IPS-18a (cell line): Measurements from ENCODE around the gene SNX32.

Experiments
- H3K27ac ChIP-seq: one replicate; pipeline ENCODE4 v1.5.1; 2013; ENCODE audit warnings: low read length
- H3K27me3 ChIP-seq: one replicate; pipeline ENCODE4 v1.6.1; 2013; ENCODE audit warnings: mild to moderate bottlenecking, low read length; ENCODE audit not compliant: control insufficient read depth, insufficient read depth
- H3K36me3 ChIP-seq: one replicate; pipeline ENCODE4 v1.6.1; 2013; ENCODE audit warnings: low read depth, low read length; ENCODE audit not compliant: control insufficient read depth
- H3K4me1 ChIP-seq: one replicate; pipeline ENCODE4 v1.6.1; 2013; ENCODE audit warnings: low read depth, low read length; ENCODE audit not compliant: control insufficient read depth
- H3K4me3 ChIP-seq: one replicate; pipeline ENCODE4 v1.5.1; 2013; ENCODE audit warnings: low read length
- H3K9ac ChIP-seq: one replicate; pipeline ENCODE4 v1.6.1; 2013; ENCODE audit warnings: mild to moderate bottlenecking, low read length, moderate library complexity
- H3K9me3 ChIP-seq: one replicate; pipeline ENCODE4 v1.6.1; 2013; ENCODE audit warnings: low read depth, low read length; ENCODE audit not compliant: control insufficient read depth

The SNX32 gene

GRCh38 chr11:65861165-65861505 is 27.4 kb downstream of the SNX32 start:
- H3K4me3 ChIP-seq, result peak overlapping the region; percentile 86
- H3K36me3 ChIP-seq, result peaks cover 28% of the 10 kb centered on the region
- H3K9me3 ChIP-seq, result no peaks in the 10 kb centered on the region
- H3K27me3 ChIP-seq, result no peaks in the 10 kb centered on the region
- H3K4me1 ChIP-seq, result peaks cover 2% of the 10 kb centered on the region
- peak overlapping the region; percentile 86 for H3K9ac ChIP-seq
- peak overlapping the region; percentile 8 for H3K27ac ChIP-seq

DNA sequence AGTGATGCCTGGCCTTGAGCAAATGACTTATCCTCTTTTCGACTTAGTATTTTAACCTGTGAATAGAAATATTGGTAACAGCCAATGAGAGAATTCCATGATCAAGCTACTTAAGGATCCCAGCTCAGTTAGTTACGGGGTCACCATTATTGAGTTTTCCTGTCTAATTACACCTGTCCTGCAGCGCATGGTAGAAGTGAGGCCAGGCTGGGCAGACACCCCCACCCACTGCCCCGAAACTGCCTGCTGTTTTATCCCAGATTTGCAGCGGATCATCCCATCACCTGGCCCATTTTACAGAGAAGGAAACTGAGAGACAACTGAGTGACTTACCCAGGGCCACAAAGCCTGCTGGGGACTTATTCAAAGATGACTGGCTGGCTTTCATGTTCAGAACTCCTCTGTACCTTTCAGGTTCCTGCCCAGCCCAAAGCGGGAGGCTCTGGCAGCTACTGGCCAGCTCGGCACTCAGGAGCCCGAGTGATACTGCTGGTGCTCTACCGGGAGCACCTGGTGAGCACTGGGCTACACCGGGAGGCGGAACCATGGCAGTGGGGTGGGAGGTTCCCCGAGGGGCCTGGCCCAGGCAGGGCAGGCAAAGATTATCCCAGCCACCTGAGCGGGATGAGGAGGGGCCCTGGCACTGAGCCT is 27.9 kb downstream of the SNX32 start:
- H3K4me1 ChIP-seq, result no peaks in the 10 kb centered on the region
- peak overlapping the region; percentile 86 for H3K9ac ChIP-seq
- H3K4me3 ChIP-seq, result peak overlapping the region; percentile 86
- H3K27me3 ChIP-seq, result no peaks in the 10 kb centered on the region
- no peak overlapping the region for H3K27ac ChIP-seq
- H3K36me3 ChIP-seq, result peaks cover 26% of the 10 kb centered on the region
- H3K9me3 ChIP-seq, result no peaks in the 10 kb centered on the region

DNA sequence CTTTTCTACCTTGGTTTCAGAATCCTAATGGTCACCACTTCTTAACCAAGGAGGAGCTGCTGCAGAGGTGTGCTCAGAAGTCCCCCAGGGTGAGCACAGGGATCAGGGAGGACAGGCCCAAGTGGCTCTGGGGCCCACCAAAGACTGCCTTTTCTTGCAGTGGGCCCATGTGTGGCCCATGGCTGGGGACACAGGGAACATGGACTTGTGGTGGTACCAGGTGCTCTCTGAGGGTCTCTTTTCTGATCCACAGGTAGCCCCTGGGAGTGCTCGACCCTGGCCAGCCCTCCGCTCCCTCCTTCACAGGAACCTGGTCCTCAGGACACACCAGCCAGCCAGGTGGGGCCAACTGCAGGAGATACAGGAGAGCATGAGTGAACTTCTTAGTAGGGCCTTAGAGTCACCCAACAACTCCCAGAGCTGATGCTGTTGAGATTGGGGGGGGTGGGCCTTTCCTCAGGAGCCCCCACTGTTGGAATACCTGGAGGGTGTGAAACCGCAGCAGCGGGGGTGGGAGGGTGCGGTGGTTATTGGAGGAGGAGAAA is 28.5 kb downstream of the SNX32 start:
- no peaks in the 10 kb centered on the region for H3K27me3 ChIP-seq
- no peak overlapping the region for H3K27ac ChIP-seq
- H3K4me1 ChIP-seq, result no peaks in the 10 kb centered on the region
- H3K36me3 ChIP-seq, result peaks cover 26% of the 10 kb centered on the region
- no peak overlapping the region for H3K9ac ChIP-seq
- no peak overlapping the region for H3K4me3 ChIP-seq
- no peaks in the 10 kb centered on the region for H3K9me3 ChIP-seq

DNA sequence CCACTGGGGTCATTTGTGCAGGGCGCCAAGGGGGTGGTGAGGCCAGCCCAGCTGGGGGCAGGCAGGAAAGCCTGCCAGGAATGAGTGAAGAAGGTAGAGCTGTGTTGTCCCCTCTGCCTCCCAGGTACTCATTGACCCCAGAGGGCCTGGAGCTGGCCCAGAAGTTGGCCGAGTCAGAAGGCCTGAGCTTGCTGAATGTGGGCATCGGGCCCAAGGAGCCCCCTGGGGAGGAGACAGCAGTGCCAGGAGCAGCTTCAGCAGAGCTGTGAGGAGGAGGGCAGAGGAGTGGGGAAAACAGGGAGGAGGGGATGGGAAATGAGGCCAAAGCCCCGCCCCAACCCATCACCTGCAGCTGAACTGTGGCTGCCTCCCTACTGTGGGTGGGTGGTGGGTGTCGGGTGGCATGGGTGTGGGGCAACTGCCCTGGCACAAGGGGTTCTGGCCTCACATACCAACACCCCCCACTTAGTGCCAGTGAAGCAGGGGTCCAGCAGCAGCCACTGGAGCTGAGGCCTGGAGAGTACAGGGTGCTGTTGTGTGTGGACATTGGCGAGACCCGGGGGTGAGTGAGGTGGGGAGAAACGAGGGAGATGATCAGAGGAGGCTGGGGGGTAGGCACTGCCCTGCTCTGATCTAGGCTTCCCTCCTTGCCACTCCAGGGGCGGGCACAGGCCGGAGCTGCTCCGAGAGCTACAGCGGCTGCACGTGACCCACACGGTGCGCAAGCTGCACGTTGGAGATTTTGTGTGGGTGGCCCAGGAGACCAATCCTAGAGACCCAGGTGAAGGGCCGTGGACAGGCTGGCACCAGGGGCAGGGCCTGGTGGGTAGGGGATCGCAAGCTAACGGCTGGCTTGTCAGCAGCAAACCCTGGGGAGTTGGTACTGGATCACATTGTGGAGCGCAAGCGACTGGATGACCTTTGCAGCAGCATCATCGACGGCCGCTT is 29.5 kb downstream of the SNX32 start:
- Histone ChIP-seq H3K27ac (no peak overlapping the region), H3K9ac (no peak overlapping the region), H3K4me1 (no peaks in the 10 kb centered on the region), H3K27me3 (no peaks in the 10 kb centered on the region), H3K36me3 (peaks cover 26% of the 10 kb centered on the region), H3K4me3 (no peak overlapping the region), H3K9me3 (no peaks in the 10 kb centered on the region)

- H3K36me3 ChIP-seq, result peaks cover 26% of the 10 kb centered on the region
These were observed 30.3 kb downstream of the SNX32 start for GRCh38 chr11:65863889-65864705.

GRCh38 chr11:65864706-65865471 is 31.1 kb downstream of the SNX32 start:
- no peak overlapping the region for H3K9ac ChIP-seq
- no peak overlapping the region for H3K27ac ChIP-seq
- H3K4me1 ChIP-seq, result no peaks in the 10 kb centered on the region
- H3K4me3 ChIP-seq, result no peak overlapping the region
- H3K27me3 ChIP-seq, result peaks cover 5% of the 10 kb centered on the region
- H3K9me3 ChIP-seq, result no peaks in the 10 kb centered on the region
- peaks cover 26% of the 10 kb centered on the region for H3K36me3 ChIP-seq

More at GRCh38 chr11:65863889-65864705, 30.3 kb downstream of the SNX32 start:
- Histone ChIP-seq H3K27me3 (peaks cover 3% of the 10 kb centered on the region), H3K9me3 (no peaks in the 10 kb centered on the region), H3K27ac (no peak overlapping the region), H3K9ac (no peak overlapping the region), H3K4me1 (no peaks in the 10 kb centered on the region), H3K4me3 (no peak overlapping the region)

- Histone ChIP-seq H3K36me3 (peaks cover 26% of the 10 kb centered on the region), H3K27me3 (peaks cover 5% of the 10 kb centered on the region), H3K9ac (no peak overlapping the region), H3K4me1 (no peaks in the 10 kb centered on the region), H3K9me3 (no peaks in the 10 kb centered on the region), H3K27ac (no peak overlapping the region), H3K4me3 (no peak overlapping the region)
These were observed 31.9 kb downstream of the SNX32 start for GRCh38 chr11:65865550-65866172.

DNA sequence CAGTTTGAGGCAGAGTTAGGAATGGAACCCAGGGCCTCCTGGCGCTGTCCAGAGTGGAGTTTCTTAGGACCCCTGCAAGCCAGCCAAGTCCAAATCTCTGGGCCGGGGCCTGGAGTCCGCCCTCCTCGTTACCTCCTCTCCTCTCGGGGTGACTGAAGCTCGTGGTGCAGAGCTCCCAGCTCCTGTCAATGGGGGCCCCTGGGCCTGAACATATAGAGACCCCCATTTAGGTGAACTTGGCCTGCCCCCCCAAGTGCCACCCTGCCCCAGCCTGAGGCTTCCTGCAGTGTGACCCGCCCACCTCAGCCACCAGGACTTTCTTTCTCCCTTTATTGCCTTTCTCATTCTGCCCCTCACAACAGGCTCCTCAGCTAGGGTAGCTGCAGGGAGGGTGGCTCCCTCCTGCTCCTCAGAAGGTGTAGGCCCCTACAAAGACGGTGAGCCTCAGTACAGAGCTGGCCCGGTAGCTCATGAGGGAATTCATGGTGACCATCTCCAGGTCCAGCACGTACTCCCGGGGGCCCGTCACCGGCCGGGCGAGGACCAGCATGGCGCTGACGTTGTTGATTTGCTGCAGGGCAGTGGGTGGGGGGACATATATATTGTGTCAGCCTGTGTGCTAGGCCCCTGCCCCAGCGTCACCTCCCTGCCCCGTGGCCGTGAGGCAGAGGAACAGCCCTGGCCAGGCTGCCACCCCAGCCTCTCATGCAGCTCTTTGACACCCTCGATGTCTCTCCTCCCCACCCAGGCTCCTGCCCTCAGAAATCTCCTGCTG is 32.9 kb downstream of the SNX32 start:
- peaks cover 5% of the 10 kb centered on the region for H3K27me3 ChIP-seq
- no peak overlapping the region for H3K27ac ChIP-seq
- H3K9ac ChIP-seq, result no peak overlapping the region
- no peaks in the 10 kb centered on the region for H3K4me1 ChIP-seq
- H3K36me3 ChIP-seq, result peaks cover 26% of the 10 kb centered on the region
- no peak overlapping the region for H3K4me3 ChIP-seq
- no peaks in the 10 kb centered on the region for H3K9me3 ChIP-seq

DNA sequence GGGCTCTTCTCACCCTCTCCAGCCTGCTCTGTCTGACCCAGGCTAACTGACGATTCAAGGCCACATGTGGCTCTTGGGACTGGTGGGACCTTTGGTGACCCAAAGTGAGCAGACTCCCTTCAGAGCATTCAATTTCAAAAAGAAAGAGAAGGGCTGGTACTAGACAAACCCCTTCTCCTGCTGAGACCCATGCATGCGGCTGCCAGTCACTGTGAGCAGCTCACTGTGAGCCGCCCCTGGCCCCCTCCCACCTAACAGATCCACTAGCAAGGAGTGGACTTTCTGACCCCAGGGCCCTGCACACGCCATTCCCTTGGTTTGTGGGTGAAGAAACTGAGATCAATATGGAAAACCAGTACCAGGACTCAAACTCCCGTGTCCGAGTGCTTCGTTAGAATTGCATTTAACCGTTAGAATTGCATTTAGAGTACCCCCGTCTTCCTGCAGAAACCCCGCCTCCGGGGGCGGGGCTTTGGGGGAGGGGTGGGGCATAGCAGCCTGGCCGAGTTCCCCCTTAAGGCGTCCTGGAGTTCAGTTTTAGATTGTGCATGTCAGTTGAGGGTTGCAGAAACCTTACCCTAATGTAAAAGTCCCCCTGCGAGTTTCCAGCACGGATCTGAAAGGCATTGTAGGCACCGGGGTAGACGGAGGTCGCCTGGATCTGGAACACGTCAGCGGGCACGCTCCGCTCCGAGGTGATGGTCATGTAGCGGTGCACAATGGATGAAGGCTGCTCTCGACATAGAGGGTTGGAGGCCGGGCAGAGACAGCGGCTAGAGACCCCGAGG is 33.7 kb downstream of the SNX32 start:
- Histone ChIP-seq H3K4me3 (peak overlapping the region; percentile 65), H3K4me1 (no peaks in the 10 kb centered on the region), H3K36me3 (peaks cover 24% of the 10 kb centered on the region), H3K27me3 (peaks cover 10% of the 10 kb centered on the region), H3K9ac (no peak overlapping the region), H3K27ac (no peak overlapping the region), H3K9me3 (no peaks in the 10 kb centered on the region)
